ENCODE measurements around the gene TMEM120A.

DNA sequence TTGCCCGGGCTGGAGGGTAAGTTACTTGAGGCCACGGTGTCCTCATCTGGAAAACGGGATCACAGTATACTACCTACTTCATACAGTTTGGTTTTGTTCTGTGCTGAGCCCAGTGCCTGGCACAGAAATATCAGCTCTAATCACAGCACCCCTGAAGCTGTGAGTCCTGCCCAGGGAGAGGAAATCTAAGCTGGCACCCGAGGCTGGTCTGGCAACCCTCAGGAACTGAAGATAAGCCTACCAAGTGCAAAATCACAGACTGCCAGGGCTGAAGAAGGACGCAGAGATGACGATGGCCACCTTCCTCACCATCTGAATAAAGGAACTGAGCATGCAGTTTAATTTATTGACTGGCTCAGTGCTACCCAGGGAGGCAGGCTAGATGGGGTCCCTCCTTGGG, 7.7 kb upstream of the TMEM120A start:
- TF ChIP-seq, protein P1, sequence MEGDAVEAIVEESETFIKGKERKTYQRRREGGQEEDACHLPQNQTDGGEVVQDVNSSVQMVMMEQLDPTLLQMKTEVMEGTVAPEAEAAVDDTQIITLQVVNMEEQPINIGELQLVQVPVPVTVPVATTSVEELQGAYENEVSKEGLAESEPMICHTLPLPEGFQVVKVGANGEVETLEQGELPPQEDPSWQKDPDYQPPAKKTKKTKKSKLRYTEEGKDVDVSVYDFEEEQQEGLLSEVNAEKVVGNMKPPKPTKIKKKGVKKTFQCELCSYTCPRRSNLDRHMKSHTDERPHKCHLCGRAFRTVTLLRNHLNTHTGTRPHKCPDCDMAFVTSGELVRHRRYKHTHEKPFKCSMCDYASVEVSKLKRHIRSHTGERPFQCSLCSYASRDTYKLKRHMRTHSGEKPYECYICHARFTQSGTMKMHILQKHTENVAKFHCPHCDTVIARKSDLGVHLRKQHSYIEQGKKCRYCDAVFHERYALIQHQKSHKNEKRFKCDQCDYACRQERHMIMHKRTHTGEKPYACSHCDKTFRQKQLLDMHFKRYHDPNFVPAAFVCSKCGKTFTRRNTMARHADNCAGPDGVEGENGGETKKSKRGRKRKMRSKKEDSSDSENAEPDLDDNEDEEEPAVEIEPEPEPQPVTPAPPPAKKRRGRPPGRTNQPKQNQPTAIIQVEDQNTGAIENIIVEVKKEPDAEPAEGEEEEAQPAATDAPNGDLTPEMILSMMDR (conservative IDR thresholded peaks at IDR 0.05; ENCODE audit: low read length), result no peak
- no peak for TF ChIP-seq EZH2phosphoT487 (IDR thresholded peaks at IDR 0.05; ENCODE audit: borderline replicate concordance, low read depth, low read length)

Measured in OCI-LY7 (cell line).